HepG2 (cell line): ENCODE results near the gene GNB3. TPM values are rescaled to one million over a fixed set of nuclear protein-coding genes. Genes with fewer than 3 reads are reported as not detected.

Experiments
- ATAC-seq: fragments of 200-7000 bp; cut with Tn5 transposase; 3 replicates; pipeline ENCODE4 v1.9.1; 2020; ENCODE audit warnings: mild to moderate bottlenecking, moderate library complexity
- BruUV-seq: library from RNA; stranded (reverse); fragments of 400-500 nt; replicated peaks from 2 replicates; lab custom pipeline; 2021; lab: Mats Ljungman, UMichigan
- CTCF ChIA-PET: fragments of 300-600 bp; formaldehyde crosslinking; extraction: SDS; loops from one replicate; lab custom pipeline; 2021; ENCODE audit warnings: low total read pairs, inconsistent platforms, low intra/inter-chr PET ratio; lab: Yijun Ruan, JAX
- POLR2A ChIA-PET: fragments of 350-600 bp; sonication (Branson Sonifier 250); formaldehyde crosslinking; loops from one replicate; lab custom pipeline; 2020; ENCODE audit warnings: antibody characterized with exemption, inconsistent platforms; lab: Yijun Ruan, JAX
- DNase-seq: peaks from one replicate; pipeline ENCODE4 v3.0.0-alpha.2; 2015; ENCODE audit warnings: low spot score
- FAIRE-seq: peaks from 3 replicates; lab custom pipeline; 2011; peaks lifted over from hg19 to GRCh38; lab: Jason Lieb, UNC
- H2AFZ ChIP-seq: one replicate; pipeline ENCODE4 v1.6.1; 2011; ENCODE audit warnings: low read length, inconsistent platforms
- H3K27ac ChIP-seq: fragments of 300-600 bp; 3 replicates; pipeline ENCODE4 v1.8.0; 2011; ENCODE audit warnings: mixed run types, mild to moderate bottlenecking, mixed read lengths, low read length, inconsistent platforms; ENCODE audit not compliant: insufficient read depth; ENCODE audit errors: extremely low read length
- H3K27me3 ChIP-seq, 2 experiments: fragments of 200-600 bp in 1 of 2; 2 replicates in 1 of 2; 3 replicates in 1 of 2; pipeline versions ENCODE4 v1.6.0 to v1.8.0; 2011; ENCODE audit warnings: low read length in 2 of 2, mild to moderate bottlenecking in 2 of 2, moderate library complexity in 2 of 2, inconsistent platforms in 1 of 2; ENCODE audit not compliant: insufficient read depth in 2 of 2, control insufficient read depth in 1 of 2
- H3K36me3 ChIP-seq, 2 experiments: fragments of 200-600 bp in 1 of 2; replicated peaks in 1 of 2; 2 replicates in 1 of 2; 3 replicates in 1 of 2; pipeline versions ENCODE4 v1.5.1 to v1.8.0; 2011; ENCODE audit warnings: low read length in 2 of 2, inconsistent platforms in 1 of 2; ENCODE audit not compliant: insufficient read depth in 2 of 2, control insufficient read depth in 1 of 2
- H3K4me1 ChIP-seq: 2 replicates; pipeline ENCODE4 v1.5.1; 2012; ENCODE audit warnings: low read length, inconsistent platforms; ENCODE audit not compliant: insufficient read depth
- H3K4me2 ChIP-seq: 2 replicates; pipeline ENCODE4 v1.6.0; 2011; ENCODE audit warnings: low read depth, low read length, inconsistent platforms
- H3K4me3 ChIP-seq, 3 experiments: fragments of 200-600 bp in 1 of 3; sonication (generic), shearing (Covaris generic) in 1 of 3; replicated peaks in 1 of 3; 2 replicates each; pipeline ENCODE4 v1.5.1; 2011 to 2016; ENCODE audit warnings: low read length in 3 of 3, inconsistent platforms in 2 of 3, low read depth in 2 of 3, mild to moderate bottlenecking in 2 of 3, control low read depth in 1 of 3, mixed read lengths in 1 of 3; ENCODE audit not compliant: insufficient read depth in 1 of 3
- H3K79me2 ChIP-seq: one replicate; pipeline ENCODE4 v1.6.1; 2011; ENCODE audit warnings: low read length, inconsistent platforms; ENCODE audit not compliant: insufficient read depth
- H3K9ac ChIP-seq: 2 replicates; pipeline ENCODE4 v1.6.0; 2011; ENCODE audit warnings: mild to moderate bottlenecking, low read depth, low read length, inconsistent platforms; ENCODE audit not compliant: insufficient read depth
- H3K9me3 ChIP-seq: 2 replicates; pipeline ENCODE4 v1.5.1; 2012; ENCODE audit warnings: mild to moderate bottlenecking, low read length
- H4K20me1 ChIP-seq: 2 replicates; pipeline ENCODE4 v1.6.0; 2011; ENCODE audit warnings: inconsistent platforms, mild to moderate bottlenecking, low read length, moderate library complexity; ENCODE audit not compliant: insufficient read depth
- AGO1 ChIP-seq: fragments of 200-400 bp; formaldehyde crosslinking; IDR thresholded peaks from 2 replicates; pipeline ENCODE4 v1.6.1; 2017; ENCODE audit warnings: mild to moderate bottlenecking, low read depth, low read length, moderate library complexity; ENCODE audit not compliant: poor library complexity, severe bottlenecking
- HOXA7 ChIP-seq: sonication (generic); formaldehyde crosslinking; IDR thresholded peaks from 2 replicates; pipeline ENCODE4 v1.8.1; 2022; ENCODE audit warnings: mild to moderate bottlenecking, missing genetic modification reagents, moderate library complexity
- NFYB ChIP-seq: sonication (generic); formaldehyde crosslinking; IDR thresholded peaks from 2 replicates; pipeline ENCODE4 v1.4.0; 2020; ENCODE audit warnings: missing genetic modification reagents
- NONO ChIP-seq, 2 experiments: fragments of 450-650 bp in 1 of 2; sonication (generic) in 1 of 2; formaldehyde crosslinking in 1 of 2; IDR thresholded peaks in 1 of 2; conservative IDR thresholded peaks in 1 of 2; 2 replicates each; pipeline versions ENCODE4 v1.6.1 to v1.8.0; 2017 to 2022; ENCODE audit warnings: mild to moderate bottlenecking in 1 of 2, missing genetic modification reagents in 1 of 2, moderate library complexity in 1 of 2
- SOX13 ChIP-seq, 3 experiments: fragments of 450-650 bp in 1 of 3; sonication (generic) in 1 of 3; formaldehyde crosslinking in 1 of 3; IDR thresholded peaks in 2 of 3; conservative IDR thresholded peaks in 1 of 3; 2 replicates each; pipeline versions ENCODE4 v1.5.0 to v1.6.1; 2016 to 2020; ENCODE audit warnings: antibody characterized with exemption in 1 of 3, mild to moderate bottlenecking in 1 of 3, missing compliant biosample characterization in 1 of 3, missing genetic modification reagents in 1 of 3, moderate library complexity in 1 of 3
- ZNF281 ChIP-seq: sonication (generic); formaldehyde crosslinking; IDR thresholded peaks from 2 replicates; pipeline ENCODE4 v1.4.0; 2020; ENCODE audit warnings: missing genetic modification reagents, borderline replicate concordance
- ZNF589 ChIP-seq: sonication (generic); formaldehyde crosslinking; conservative IDR thresholded peaks from 2 replicates; pipeline ENCODE4 v1.8.0; 2022; ENCODE audit warnings: mild to moderate bottlenecking, moderate library complexity, missing genetic modification reagents
- ZNF816 ChIP-seq: sonication (generic); formaldehyde crosslinking; IDR thresholded peaks from 2 replicates; pipeline ENCODE4 v1.8.0; 2022; ENCODE audit warnings: missing genetic modification reagents, mild to moderate bottlenecking, borderline replicate concordance
- WGBS: methylation state at CpG from one replicate; pipeline ENCODE4 v1.1.6; 2017; ENCODE audit warnings: low lambda C conversion rate; 5-methylcytosine and 5-hydroxymethylcytosine counted together
- in situ Hi-C: cut with HindIII; loops from 2 replicates; pipeline ENCODE4 v1.10.0; 2017; ENCODE audit warnings: low pct_unique_long_range_greater_than_20kb; ENCODE audit not compliant: extremely low pct_ligation_motif_present
- intact Hi-C: fragments of 100-400 bp; cut with micrococcal nuclease; formaldehyde crosslinking; loops from one replicate; pipeline ENCODE4 v1.10.0; 2022; ENCODE audit not compliant: unreplicated experiment
- polyA plus RNA-seq, 8 experiments: library from polyadenylated mRNA; depleted of rRNA in 3 of 8; stranded (reverse) in 7 of 8; unstranded in 1 of 8; fragments of >200 nt; fragmentation: Illumina TruSeq in 4 of 8; extraction: Trizol in 4 of 8; gene quantifications; 2 replicates each; pipeline versions ENCODE4 v1.2.1 to v1.2.3, GENCODE V29; 2011 to 2016; ENCODE audit warnings: low read depth in 4 of 8, missing spikeins in 1 of 8, mixed read lengths in 1 of 8; ENCODE audit not compliant: insufficient read depth in 1 of 8
- total RNA-seq, 5 experiments: library from RNA; depleted of rRNA; stranded (reverse); fragments of >200 nt; fragmentation: Illumina TruSeq; extraction: Trizol; gene quantifications; 2 replicates each; pipeline ENCODE4 v1.2.3, GENCODE V29; 2016; ENCODE audit warnings: low read depth in 1 of 5

The GNB3 gene
- total and polyA plus RNA-seq, 2 of the 13 experiments (the other 11 are each of a cell fraction or from before 2014, with no cell fraction given), result 1.3 to 3.6 TPM

- TF ChIP-seq ZNF281 (CRISPR knock-in tag) (no peak), ZNF816 (CRISPR knock-in tag) (no peak), ZNF589 (CRISPR knock-in tag) (no peak), HOXA7 (CRISPR knock-in tag) (no peak), NONO (IDR thresholded peaks at IDR 0.05) (0 out of 2 replicates have a peak, but pooled peaks have one; percentile 13), NONO (CRISPR knock-in tag; conservative IDR thresholded peaks at IDR 0.05) (0 out of 2 replicates have a peak, but pooled peaks have one; percentile 32)
These were observed 23.0 kb upstream of the GNB3 start (continued) for GRCh38 chr12:6817662-6818157.

- Histone ChIP-seq H3K79me2 (no peaks in the 10 kb centered on the region), H3K4me3 (no peak overlapping the region), H3K36me3 (no peaks in the 10 kb centered on the region), H3K9me3 (no peaks in the 10 kb centered on the region), H3K4me1 (peaks cover 42% of the 10 kb centered on the region), H3K27ac (no peak overlapping the region), H4K20me1 (no peaks in the 10 kb centered on the region), H3K9ac (no peak overlapping the region), H3K27me3 (peaks cover 7 to 34% of the 10 kb centered on the region in 2 experiments; a peak in 4 of 5 replicates), H3K4me2 (no peak overlapping the region), H2AFZ (no peak overlapping the region)
- FAIRE-seq (no peak), ATAC-seq (peak; percentile 32), DNase-seq (no peak)
- POLR2A ChIA-PET, result no interaction called here
- WGBS, result 27% methylated on average over 5 of the region's 10 CpGs
- TF ChIP-seq NFYB, result peak; percentile 33; the same call in 1 of the 2 replicates
- TF ChIP-seq SOX13 (IDR thresholded peaks at IDR 0.05), result no peak
- no peak for TF ChIP-seq SOX13 (CRISPR knock-in tag; conservative IDR thresholded peaks at IDR 0.05 in 1 of 2, IDR thresholded peaks at IDR 0.05 in 1 of 2)
- TF ChIP-seq AGO1, result peak; percentile 73
- CTCF ChIA-PET, result no interaction called here
- in situ Hi-C loops, result no loop called here
- BruUV-seq, result no TSS peak
- intact Hi-C loops, result no loop called here
These were observed 22.5 kb upstream of the GNB3 start for GRCh38 chr12:6818222-6818621.
